GM12892 (cell line): ENCODE data around the gene SLC50A1.

Experiments
- POLR2AphosphoS5 ChIP-seq: IDR thresholded peaks from 2 replicates; pipeline ENCODE4 v1.6.1; 2011; ENCODE audit warnings: low read depth, low read length, control low read depth
- TAF1 ChIP-seq: IDR thresholded peaks from 2 replicates; pipeline ENCODE4 v1.6.1; 2011; ENCODE audit warnings: low read depth, mild to moderate bottlenecking, control low read depth, low read length, borderline replicate concordance

GRCh38 chr1:155183775-155184221 is 48.1 kb downstream of the SLC50A1 start:
- no peak for TF ChIP-seq POLR2AphosphoS5
- no peak for TF ChIP-seq TAF1
